ENCODE results near the gene MBNL1. TPM values are rescaled to one million over a fixed set of nuclear protein-coding genes. Genes with fewer than 3 reads are reported as not detected.

MBNL1 gene
- polyA plus RNA-seq, 1 experiment: 203 TPM

DNA sequence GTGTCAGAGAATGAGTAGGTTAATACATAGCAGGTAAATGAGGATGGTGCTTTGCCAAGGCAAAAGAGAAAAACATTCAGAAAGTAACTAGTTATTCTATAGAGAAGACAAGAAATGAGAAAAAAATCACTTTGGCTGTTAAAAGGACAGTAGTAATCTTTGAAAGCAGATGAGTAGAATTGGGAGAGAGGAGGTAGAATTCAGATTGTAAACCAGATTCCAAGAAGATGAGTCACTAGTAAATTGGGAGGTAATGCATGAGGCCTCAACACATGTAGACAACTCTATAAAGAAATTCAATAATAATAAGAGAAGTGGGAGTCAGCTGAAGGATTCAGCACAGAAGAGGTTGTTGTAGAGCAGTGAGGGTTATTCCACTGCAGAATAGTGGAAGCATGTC is 81.4 kb downstream of the MBNL1 start:
- CTCF ChIA-PET: no interaction called here
- H3K36me3 ChIP-seq (ENCODE audit: control insufficient read depth, insufficient read depth, low read length): no peaks in the 10 kb centered on the region
- TF ChIP-seq, protein P1, sequence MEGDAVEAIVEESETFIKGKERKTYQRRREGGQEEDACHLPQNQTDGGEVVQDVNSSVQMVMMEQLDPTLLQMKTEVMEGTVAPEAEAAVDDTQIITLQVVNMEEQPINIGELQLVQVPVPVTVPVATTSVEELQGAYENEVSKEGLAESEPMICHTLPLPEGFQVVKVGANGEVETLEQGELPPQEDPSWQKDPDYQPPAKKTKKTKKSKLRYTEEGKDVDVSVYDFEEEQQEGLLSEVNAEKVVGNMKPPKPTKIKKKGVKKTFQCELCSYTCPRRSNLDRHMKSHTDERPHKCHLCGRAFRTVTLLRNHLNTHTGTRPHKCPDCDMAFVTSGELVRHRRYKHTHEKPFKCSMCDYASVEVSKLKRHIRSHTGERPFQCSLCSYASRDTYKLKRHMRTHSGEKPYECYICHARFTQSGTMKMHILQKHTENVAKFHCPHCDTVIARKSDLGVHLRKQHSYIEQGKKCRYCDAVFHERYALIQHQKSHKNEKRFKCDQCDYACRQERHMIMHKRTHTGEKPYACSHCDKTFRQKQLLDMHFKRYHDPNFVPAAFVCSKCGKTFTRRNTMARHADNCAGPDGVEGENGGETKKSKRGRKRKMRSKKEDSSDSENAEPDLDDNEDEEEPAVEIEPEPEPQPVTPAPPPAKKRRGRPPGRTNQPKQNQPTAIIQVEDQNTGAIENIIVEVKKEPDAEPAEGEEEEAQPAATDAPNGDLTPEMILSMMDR (IDR thresholded peaks at IDR 0.05; ENCODE audit: insufficient read depth, low read depth, low read length): no peak
- POLR2A ChIA-PET: no interaction called here
- no peak for DNase-seq (ENCODE audit: low read depth)
- no peaks in the 10 kb centered on the region for H3K27me3 ChIP-seq (ENCODE audit: control insufficient read depth, insufficient read depth, low read length)
- H3K4me3 ChIP-seq (ENCODE audit: low read depth, low read length): no peak overlapping the region

DNA sequence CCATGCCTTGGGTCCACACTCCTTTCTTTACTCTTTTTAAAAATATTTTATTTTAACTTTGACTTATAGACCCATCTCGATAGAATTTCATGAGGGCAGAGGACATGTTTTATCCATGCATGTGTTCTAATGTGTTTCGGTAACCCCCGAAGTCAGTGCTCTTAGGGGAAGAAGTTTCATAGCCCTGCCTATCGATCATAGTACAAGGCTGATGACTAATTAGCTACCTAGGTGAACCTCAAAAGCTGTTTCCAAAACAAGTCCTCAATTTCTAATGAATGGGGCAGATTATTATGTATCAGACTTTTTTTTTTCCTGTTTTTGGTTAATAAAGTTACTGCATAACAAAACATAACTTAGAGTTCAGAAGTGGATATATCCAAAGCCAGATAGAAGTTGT is 82.0 kb downstream of the MBNL1 start:
- TF ChIP-seq, protein P1 (IDR thresholded peaks at IDR 0.05; ENCODE audit: insufficient read depth, low read depth, low read length): no peak
- ChIA-PET POLR2A (no interaction called here), CTCF (no interaction called here)
- no peak overlapping the region for H3K4me3 ChIP-seq (ENCODE audit: low read depth, low read length)
- no peaks in the 10 kb centered on the region for H3K36me3 ChIP-seq (ENCODE audit: control insufficient read depth, insufficient read depth, low read length)
- DNase-seq (ENCODE audit: low read depth): no peak
- no peaks in the 10 kb centered on the region for H3K27me3 ChIP-seq (ENCODE audit: control insufficient read depth, insufficient read depth, low read length)

DNA sequence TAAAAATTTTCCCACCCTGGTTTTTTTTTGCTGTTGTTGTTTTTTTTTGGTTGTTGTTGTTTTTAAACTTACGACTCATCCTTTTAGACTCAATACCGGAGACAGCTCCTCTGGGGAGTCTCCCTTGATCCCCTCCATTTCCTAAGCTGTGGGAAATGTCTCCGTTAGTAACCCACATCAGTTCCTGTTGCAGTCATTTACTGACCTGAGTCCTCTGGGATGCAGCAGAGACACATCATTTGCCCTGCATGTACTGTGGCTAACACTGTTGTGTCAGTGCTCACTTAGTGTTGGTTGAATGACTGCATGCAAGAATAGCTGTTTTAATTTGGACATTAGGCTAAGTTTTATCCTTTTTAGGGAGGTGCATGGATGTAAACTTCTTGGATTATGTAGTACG is 83.8 kb downstream of the MBNL1 start:
- CTCF ChIA-PET: no interaction called here
- POLR2A ChIA-PET: no interaction called here
- Histone ChIP-seq H3K4me3 (ENCODE audit: low read depth, low read length) (no peak overlapping the region), H3K36me3 (ENCODE audit: control insufficient read depth, insufficient read depth, low read length) (no peaks in the 10 kb centered on the region), H3K27me3 (ENCODE audit: control insufficient read depth, insufficient read depth, low read length) (no peaks in the 10 kb centered on the region)
- TF ChIP-seq, protein P1 (IDR thresholded peaks at IDR 0.05; ENCODE audit: insufficient read depth, low read depth, low read length): no peak
- DNase-seq (ENCODE audit: low read depth): no peak

DNA sequence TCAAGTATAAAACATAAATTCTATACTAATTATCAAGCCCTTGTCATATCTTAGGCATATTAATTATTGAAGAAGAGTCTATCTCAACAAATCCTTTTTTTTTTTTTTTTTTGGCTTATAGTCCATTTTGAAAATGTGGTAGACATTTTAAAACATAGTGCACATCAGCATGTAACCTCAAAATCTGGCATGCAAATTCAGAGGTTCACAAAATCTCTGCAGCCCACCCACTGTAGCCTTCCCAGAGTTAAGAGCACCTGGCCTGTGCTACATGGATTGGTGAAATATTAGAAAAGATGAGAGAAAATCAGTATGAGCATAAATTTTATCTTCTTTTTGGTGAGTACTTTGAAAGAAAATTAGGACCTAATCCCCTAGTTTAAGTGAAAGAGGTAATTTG is 84.8 kb downstream of the MBNL1 start:
- DNase-seq (ENCODE audit: low read depth): no peak
- TF ChIP-seq, protein P1 (IDR thresholded peaks at IDR 0.05; ENCODE audit: insufficient read depth, low read depth, low read length): no peak
- no peak overlapping the region for H3K4me3 ChIP-seq (ENCODE audit: low read depth, low read length)
- no peaks in the 10 kb centered on the region for H3K27me3 ChIP-seq (ENCODE audit: control insufficient read depth, insufficient read depth, low read length)
- H3K36me3 ChIP-seq (ENCODE audit: control insufficient read depth, insufficient read depth, low read length): no peaks in the 10 kb centered on the region
- CTCF ChIA-PET: no interaction called here
- POLR2A ChIA-PET: no interaction called here

DNA sequence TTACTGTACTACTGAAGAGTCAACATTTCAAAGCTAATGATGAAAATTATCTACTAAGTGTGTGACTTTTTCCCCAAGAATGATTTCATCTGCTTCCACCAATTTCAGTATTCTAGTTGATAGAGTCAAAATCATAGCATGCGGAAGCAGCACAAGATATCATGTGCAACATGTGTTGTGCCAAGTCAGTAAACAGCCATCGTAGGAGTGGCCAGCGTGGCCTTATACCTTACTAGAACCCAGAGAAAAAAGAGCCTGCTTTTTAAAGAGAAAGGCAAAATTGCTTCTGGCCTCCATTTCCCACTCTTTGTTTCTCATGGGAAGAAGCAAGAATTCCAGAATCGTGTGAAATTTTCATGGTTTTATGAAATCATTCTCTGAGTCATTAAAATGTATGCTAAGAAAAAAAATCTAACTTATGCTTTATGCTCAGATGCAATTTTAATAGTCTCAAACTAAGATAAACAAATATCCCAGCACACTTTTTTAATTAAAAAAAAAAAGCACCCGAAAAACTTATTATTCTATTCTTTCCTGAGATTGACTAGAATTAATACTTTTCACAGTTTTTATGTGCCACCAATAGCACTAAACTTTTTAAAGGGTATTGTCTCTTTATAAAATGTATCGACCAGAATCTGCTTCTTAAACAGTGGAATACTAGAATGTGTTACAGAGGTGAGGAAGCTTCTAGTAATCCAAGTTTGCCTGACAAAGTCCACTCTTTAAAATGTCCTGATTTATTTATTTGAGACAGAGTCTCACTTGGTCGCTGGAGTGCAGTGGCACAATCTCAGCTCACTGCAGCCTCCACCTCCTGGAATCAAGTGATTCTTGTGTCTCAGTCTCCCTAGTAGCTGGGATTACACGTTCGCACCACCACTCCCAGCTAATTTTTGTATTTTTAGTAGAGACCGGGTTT is 87.3 kb downstream of the MBNL1 start:
- no peak for DNase-seq (ENCODE audit: low read depth)
- ChIA-PET CTCF (interaction anchor here (1.1 to 1.2 kb wide), 2 partner anchors 10 to 11 kb away, joined by 3 read pairs; no protein-coding TSS in a partner anchor), POLR2A (no interaction called here)

More for the DNA sequence above, 87.3 kb downstream of the MBNL1 start:
- H3K4me3 ChIP-seq (ENCODE audit: low read depth, low read length): no peak overlapping the region
- TF ChIP-seq, protein P1 (IDR thresholded peaks at IDR 0.05; ENCODE audit: insufficient read depth, low read depth, low read length): no peak
- no peaks in the 10 kb centered on the region for H3K27me3 ChIP-seq (ENCODE audit: control insufficient read depth, insufficient read depth, low read length)
- no peaks in the 10 kb centered on the region for H3K36me3 ChIP-seq (ENCODE audit: control insufficient read depth, insufficient read depth, low read length)

Measured in BJ (cell line).